GM04504 (cell line): ENCODE results near the gene COPS2.
"Not testable (repeated sequence)": the region's sequence is repeated elsewhere in the genome, so short reads cannot be mapped to it uniquely, and the experiment has no call there.

ENCODE experiments used
- DNase-seq: peaks from one replicate; pipeline ENCODE4 v3.0.0-alpha.2; 2012; ENCODE audit warnings: low read depth

The COPS2 gene

GRCh38 chr15:49155110-49155833 lies at the start of gene COPS2:
Gene COPS2, minus strand, starts transcription at chr15:49155599. Its CDS starts 21 bp downstream, at chr15:49155578.
- peak; percentile 97 for DNase-seq

GRCh38 chr15:49200347-49200746 lies 44.9 kb upstream of the COPS2 start:
- no peak for DNase-seq

- DNase-seq = no peak
Measured at GRCh38 chr15:49199666-49200065, 44.3 kb upstream of the COPS2 start.

GRCh38 chr15:49196856-49197255 lies 41.5 kb upstream of the COPS2 start:
- DNase-seq = no peak

GRCh38 chr15:49191892-49192291 lies 36.5 kb upstream of the COPS2 start:
- DNase-seq = no peak

- DNase-seq = no peak
Measured at GRCh38 chr15:49190586-49190985, 35.2 kb upstream of the COPS2 start.

- DNase-seq = no peak
Measured at GRCh38 chr15:49189631-49190030, 34.2 kb upstream of the COPS2 start.

GRCh38 chr15:49188933-49189332 lies 33.5 kb upstream of the COPS2 start:
- no peak for DNase-seq

GRCh38 chr15:49187549-49188245 lies 32.3 kb upstream of the COPS2 start:
- no peak for DNase-seq

GRCh38 chr15:49185473-49185872 lies 30.1 kb upstream of the COPS2 start:
- DNase-seq = no peak

GRCh38 chr15:49183741-49184140 lies 28.3 kb upstream of the COPS2 start:
- DNase-seq = not testable (repeated sequence)

- DNase-seq = no peak
Measured at GRCh38 chr15:49182128-49182527, 26.7 kb upstream of the COPS2 start.

- no peak for DNase-seq
Measured at GRCh38 chr15:49179433-49180190, 24.2 kb upstream of the COPS2 start.

- DNase-seq = no peak
Measured at GRCh38 chr15:49178497-49178896, 23.1 kb upstream of the COPS2 start.

GRCh38 chr15:49175582-49176397 lies 20.4 kb upstream of the COPS2 start:
- DNase-seq = not testable (repeated sequence)

- DNase-seq = no peak
Measured at GRCh38 chr15:49174902-49175301, 19.5 kb upstream of the COPS2 start.

- no peak for DNase-seq
Measured at GRCh38 chr15:49171790-49172189, 16.4 kb upstream of the COPS2 start.

GRCh38 chr15:49169880-49170597 lies 14.6 kb upstream of the COPS2 start, which contains the start of gene GALK2:
Gene GALK2, plus strand, starts transcription at chr15:49170247. Its CDS starts 76 bp downstream, at chr15:49170323.
- DNase-seq = peak; percentile 65

- DNase-seq = no peak
Measured at GRCh38 chr15:49168016-49168415, 12.6 kb upstream of the COPS2 start.

- no peak for DNase-seq
Measured at GRCh38 chr15:49164865-49165264, 9.5 kb upstream of the COPS2 start.

GRCh38 chr15:49163678-49164077 lies 8.3 kb upstream of the COPS2 start:
- no peak for DNase-seq
